ENCODE data around the gene CCDC63. TPM values are rescaled to one million over a fixed set of nuclear protein-coding genes. Genes with fewer than 3 reads are reported as not detected.

The CCDC63 gene
- total and polyA plus RNA-seq, 2 donors (not counting 1 experiment from before 2014, with no cell fraction given): not detected

GRCh38 chr12:110822821-110823415 lies 23.9 kb upstream of the CCDC63 start:
- no peaks in the 10 kb centered on the region for H4K20me1 ChIP-seq (ENCODE audit: control insufficient read depth, extremely low read depth, insufficient read depth, low read length)
- no peaks in the 10 kb centered on the region for H3K79me2 ChIP-seq (ENCODE audit: control insufficient read depth, insufficient read depth, low read length)
- H3K4me3 ChIP-seq (replicated peaks in 1 of 4; ENCODE audit: control extremely low read depth in 1 of 4, insufficient read depth in 1 of 4, low read depth in 3 of 4, low read length in 4 of 4): no peak overlapping the region
- no peak for DNase-seq (ENCODE audit: low read depth in 2 of 2)
- H3K36me3 ChIP-seq (ENCODE audit: control insufficient read depth, insufficient read depth, low read length): no peaks in the 10 kb centered on the region
- H3K4me1 ChIP-seq (ENCODE audit: control insufficient read depth, extremely low read depth, insufficient read depth, low read length): no peaks in the 10 kb centered on the region
- H2AFZ ChIP-seq (ENCODE audit: low read length): no peak overlapping the region
- no peak overlapping the region for H3K27ac ChIP-seq (ENCODE audit: insufficient read depth, low read length)
- H3K9ac ChIP-seq (ENCODE audit: insufficient read depth, low read length): no peak overlapping the region
- no peaks in the 10 kb centered on the region for H3K27me3 ChIP-seq (ENCODE audit: control insufficient read depth, insufficient read depth, low read length)
- no peak for TF ChIP-seq CTCF (conservative IDR thresholded peaks at IDR 0.05 in 1 of 2, IDR thresholded peaks at IDR 0.05 in 1 of 2; ENCODE audit: low read depth in 1 of 2, low read length in 2 of 2)
- TF ChIP-seq EZH2 (IDR thresholded peaks at IDR 0.05; ENCODE audit: low read length, missing control alignments): no peak
- H3K4me2 ChIP-seq (ENCODE audit: extremely low read depth, insufficient read depth, low read length): no peak overlapping the region
- H3K9me3 ChIP-seq (ENCODE audit: control insufficient read depth, insufficient read depth, low read depth, low read length): no peaks in the 10 kb centered on the region

GRCh38 chr12:110824342-110824741 lies 22.4 kb upstream of the CCDC63 start:
- TF ChIP-seq EZH2 (IDR thresholded peaks at IDR 0.05; ENCODE audit: low read length, missing control alignments) (no peak), CTCF (conservative IDR thresholded peaks at IDR 0.05 in 1 of 2, IDR thresholded peaks at IDR 0.05 in 1 of 2; ENCODE audit: low read depth in 1 of 2, low read length in 2 of 2) (no peak)
- Histone ChIP-seq H4K20me1 (ENCODE audit: control insufficient read depth, extremely low read depth, insufficient read depth, low read length) (no peaks in the 10 kb centered on the region), H3K4me1 (ENCODE audit: control insufficient read depth, extremely low read depth, insufficient read depth, low read length) (no peaks in the 10 kb centered on the region), H3K79me2 (ENCODE audit: control insufficient read depth, insufficient read depth, low read length) (no peaks in the 10 kb centered on the region), H3K27ac (ENCODE audit: insufficient read depth, low read length) (no peak overlapping the region), H3K4me3 (replicated peaks in 1 of 4; ENCODE audit: control extremely low read depth in 1 of 4, insufficient read depth in 1 of 4, low read depth in 3 of 4, low read length in 4 of 4) (no peak overlapping the region), H3K9me3 (ENCODE audit: control insufficient read depth, insufficient read depth, low read depth, low read length) (no peaks in the 10 kb centered on the region), H3K9ac (ENCODE audit: insufficient read depth, low read length) (no peak overlapping the region), H3K36me3 (ENCODE audit: control insufficient read depth, insufficient read depth, low read length) (no peaks in the 10 kb centered on the region), H3K27me3 (ENCODE audit: control insufficient read depth, insufficient read depth, low read length) (no peaks in the 10 kb centered on the region), H3K4me2 (ENCODE audit: extremely low read depth, insufficient read depth, low read length) (no peak overlapping the region), H2AFZ (ENCODE audit: low read length) (no peak overlapping the region)
- DNase-seq (ENCODE audit: low read depth in 2 of 2): no peak

- H3K79me2 ChIP-seq (ENCODE audit: control insufficient read depth, insufficient read depth, low read length): no peaks in the 10 kb centered on the region
- no peaks in the 10 kb centered on the region for H3K4me1 ChIP-seq (ENCODE audit: control insufficient read depth, extremely low read depth, insufficient read depth, low read length)
- H3K4me3 ChIP-seq (replicated peaks in 1 of 4; ENCODE audit: control extremely low read depth in 1 of 4, insufficient read depth in 1 of 4, low read depth in 3 of 4, low read length in 4 of 4): no peak overlapping the region
- H3K27me3 ChIP-seq (ENCODE audit: control insufficient read depth, insufficient read depth, low read length): no peaks in the 10 kb centered on the region
- no peak for DNase-seq (ENCODE audit: low read depth in 2 of 2)
- no peaks in the 10 kb centered on the region for H3K9me3 ChIP-seq (ENCODE audit: control insufficient read depth, insufficient read depth, low read depth, low read length)
- no peaks in the 10 kb centered on the region for H3K36me3 ChIP-seq (ENCODE audit: control insufficient read depth, insufficient read depth, low read length)
- no peak overlapping the region for H3K27ac ChIP-seq (ENCODE audit: insufficient read depth, low read length)
- no peak overlapping the region for H3K9ac ChIP-seq (ENCODE audit: insufficient read depth, low read length)
- no peaks in the 10 kb centered on the region for H4K20me1 ChIP-seq (ENCODE audit: control insufficient read depth, extremely low read depth, insufficient read depth, low read length)
- H3K4me2 ChIP-seq (ENCODE audit: extremely low read depth, insufficient read depth, low read length): no peak overlapping the region
- H2AFZ ChIP-seq (ENCODE audit: low read length): no peak overlapping the region
- TF ChIP-seq EZH2 (IDR thresholded peaks at IDR 0.05; ENCODE audit: low read length, missing control alignments) (no peak), CTCF (conservative IDR thresholded peaks at IDR 0.05 in 1 of 2, IDR thresholded peaks at IDR 0.05 in 1 of 2; ENCODE audit: low read depth in 1 of 2, low read length in 2 of 2) (no peak)
These were observed 21.3 kb upstream of the CCDC63 start for GRCh38 chr12:110825530-110825929.

Data from fibroblast of lung (primary cell).